ENCODE results near the gene GRIK2. TPM values are rescaled to one million over a fixed set of nuclear protein-coding genes. Genes with fewer than 3 reads are reported as not detected.

GRIK2 gene
- total and polyA plus RNA-seq, 7 donors: 0.25 to 8.9 (median 2.1) TPM; not detected in 2

GRCh38 chr6:101722991-101723579 lies 329.6 kb downstream of the GRIK2 start:
- H3K4me3 ChIP-seq: no peak overlapping the region
- no peak for TF ChIP-seq CTCF (IDR thresholded peaks at IDR 0.05)
- TF ChIP-seq POLR2AphosphoS5 (IDR thresholded peaks at IDR 0.05): no peak
- no peak for TF ChIP-seq EP300 (IDR thresholded peaks at IDR 0.05)
- TF ChIP-seq POLR2A (IDR thresholded peaks at IDR 0.05): no peak
- no peaks in the 10 kb centered on the region for H3K36me3 ChIP-seq
- WGBS, 2 donors: 68 to 76% methylated on average over 1 of the region's 1 CpG
- no peaks in the 10 kb centered on the region for H3K9me3 ChIP-seq
- H3K4me1 ChIP-seq: peaks cover 0 to 9% (median 6%) of the 10 kb centered on the region in 4 donors
- DNase-seq: no peak
- intact Hi-C loops (cut with DNase I): no loop called here
- no peaks in the 10 kb centered on the region for H3K27me3 ChIP-seq
- no peak overlapping the region for H3K27ac ChIP-seq

DNA sequence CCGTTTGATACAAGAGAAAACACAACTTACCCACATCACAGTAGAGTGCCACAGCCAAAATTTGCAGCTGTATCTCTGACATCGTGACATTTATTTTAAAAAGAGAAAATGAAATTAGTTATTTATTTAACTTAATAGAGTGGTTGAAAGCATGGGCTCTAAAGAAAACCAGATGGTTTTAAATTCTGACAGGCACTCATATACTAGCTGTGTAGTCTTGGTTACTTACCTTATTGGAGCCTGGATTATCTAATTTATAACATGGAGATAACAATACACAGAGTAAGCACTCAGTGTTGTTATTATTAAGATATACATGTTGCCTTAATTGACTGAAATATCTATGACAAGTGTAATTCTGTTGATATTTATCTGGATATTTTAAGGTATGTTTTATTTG lies 334.9 kb downstream of the GRIK2 start:
- Histone ChIP-seq H3K27me3 (no peaks in the 10 kb centered on the region), H3K4me1 (peaks cover 0 to 1% (median under 1%) of the 10 kb centered on the region in 4 donors), H3K9me3 (no peaks in the 10 kb centered on the region), H3K27ac (no peak overlapping the region), H3K36me3 (no peaks in the 10 kb centered on the region), H3K4me3 (no peak overlapping the region)
- 74 to 79% methylated on average over 2 of the region's 2 CpGs for WGBS, 2 donors
- TF ChIP-seq POLR2A (IDR thresholded peaks at IDR 0.05): no peak
- no peak for TF ChIP-seq CTCF (IDR thresholded peaks at IDR 0.05)
- no peak for TF ChIP-seq POLR2AphosphoS5 (IDR thresholded peaks at IDR 0.05)
- TF ChIP-seq EP300 (IDR thresholded peaks at IDR 0.05): no peak
- no peak for DNase-seq
- intact Hi-C loops (cut with DNase I): no loop called here

DNA sequence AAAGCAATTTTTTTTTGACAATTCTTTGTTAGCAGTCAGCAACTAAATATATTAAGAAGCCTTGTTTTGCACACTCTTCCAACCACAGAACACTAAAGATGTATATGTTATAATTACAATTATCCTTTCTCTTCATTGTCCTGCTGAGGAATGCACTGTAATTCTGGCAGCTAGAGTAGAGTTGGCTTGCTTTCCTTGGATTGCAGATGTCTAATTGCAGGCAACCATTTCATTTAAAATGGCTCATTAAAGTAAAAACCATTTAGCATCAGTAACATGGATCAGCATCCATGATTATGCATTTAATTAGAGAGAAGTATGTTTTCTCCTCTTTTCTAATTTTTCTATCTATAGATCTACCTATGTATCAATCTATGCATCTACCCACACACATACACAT lies 335.4 kb downstream of the GRIK2 start:
- no peak overlapping the region for H3K27ac ChIP-seq
- no peaks in the 10 kb centered on the region for H3K4me1 ChIP-seq
- TF ChIP-seq EP300 (IDR thresholded peaks at IDR 0.05) (no peak), CTCF (IDR thresholded peaks at IDR 0.05) (no peak), POLR2AphosphoS5 (IDR thresholded peaks at IDR 0.05) (no peak), POLR2A (IDR thresholded peaks at IDR 0.05) (no peak)
- H3K27me3 ChIP-seq: no peaks in the 10 kb centered on the region
- H3K36me3 ChIP-seq: no peaks in the 10 kb centered on the region
- DNase-seq: no peak
- H3K4me3 ChIP-seq: no peak overlapping the region
- H3K9me3 ChIP-seq: no peaks in the 10 kb centered on the region
- intact Hi-C loops (cut with DNase I): no loop called here

- Histone ChIP-seq H3K9me3 (no peaks in the 10 kb centered on the region), H3K36me3 (no peaks in the 10 kb centered on the region), H3K27ac (no peak overlapping the region), H3K27me3 (no peaks in the 10 kb centered on the region), H3K4me3 (no peak overlapping the region), H3K4me1 (no peaks in the 10 kb centered on the region)
- 34 to 40% methylated on average over 2 of the region's 2 CpGs for WGBS, 2 donors
- TF ChIP-seq CTCF (IDR thresholded peaks at IDR 0.05): no peak
- TF ChIP-seq POLR2A (IDR thresholded peaks at IDR 0.05): no peak
- TF ChIP-seq EP300 (IDR thresholded peaks at IDR 0.05): no peak
- no peak for TF ChIP-seq POLR2AphosphoS5 (IDR thresholded peaks at IDR 0.05)
- intact Hi-C loops (cut with DNase I): no loop called here
- DNase-seq: no peak
These were observed 337.4 kb downstream of the GRIK2 start for GRCh38 chr6:101730954-101731353.

DNA sequence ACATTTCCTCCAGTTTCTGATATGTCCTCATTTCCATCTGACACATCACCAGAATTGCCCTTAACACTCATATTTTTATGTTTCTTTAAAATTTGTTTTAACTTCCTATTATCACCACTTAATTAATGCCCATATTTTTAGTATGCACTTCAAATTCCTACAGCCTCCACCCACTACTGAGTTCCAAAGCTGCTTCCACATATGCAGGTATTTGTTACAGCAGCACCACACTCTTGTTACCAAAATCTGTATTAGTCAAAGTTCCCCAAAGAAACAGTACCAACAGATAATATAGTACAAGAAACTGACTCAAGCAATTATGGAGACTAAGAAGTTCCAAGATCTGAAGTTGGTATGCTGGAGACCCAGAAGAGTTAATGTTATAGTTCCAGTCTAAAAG lies 340.4 kb downstream of the GRIK2 start:
- no peaks in the 10 kb centered on the region for H3K27me3 ChIP-seq
- TF ChIP-seq POLR2A (IDR thresholded peaks at IDR 0.05) (no peak), CTCF (IDR thresholded peaks at IDR 0.05) (no peak), EP300 (IDR thresholded peaks at IDR 0.05) (no peak)
- no peak overlapping the region for H3K4me3 ChIP-seq
- intact Hi-C loops (cut with DNase I): no loop called here
- no peak for DNase-seq
- H3K9me3 ChIP-seq: no peaks in the 10 kb centered on the region
- H3K27ac ChIP-seq: no peak overlapping the region
- no peaks in the 10 kb centered on the region for H3K4me1 ChIP-seq
- no peaks in the 10 kb centered on the region for H3K36me3 ChIP-seq
